Measurements from ENCODE around the gene ATP1A4. TPM values are rescaled to one million over a fixed set of nuclear protein-coding genes. Genes with fewer than 3 reads are reported as not detected.

ATP1A4 gene
- total RNA-seq, 1 experiment from 2014 or later: not detected

GRCh38 chr1:160114085-160114484 lies 37.3 kb upstream of the ATP1A4 start:
- H3K36me3 ChIP-seq (ENCODE audit: control insufficient read depth, insufficient read depth, low read length): no peaks in the 10 kb centered on the region
- no TSS peak for BruUV-seq (replicated peaks)

DNA sequence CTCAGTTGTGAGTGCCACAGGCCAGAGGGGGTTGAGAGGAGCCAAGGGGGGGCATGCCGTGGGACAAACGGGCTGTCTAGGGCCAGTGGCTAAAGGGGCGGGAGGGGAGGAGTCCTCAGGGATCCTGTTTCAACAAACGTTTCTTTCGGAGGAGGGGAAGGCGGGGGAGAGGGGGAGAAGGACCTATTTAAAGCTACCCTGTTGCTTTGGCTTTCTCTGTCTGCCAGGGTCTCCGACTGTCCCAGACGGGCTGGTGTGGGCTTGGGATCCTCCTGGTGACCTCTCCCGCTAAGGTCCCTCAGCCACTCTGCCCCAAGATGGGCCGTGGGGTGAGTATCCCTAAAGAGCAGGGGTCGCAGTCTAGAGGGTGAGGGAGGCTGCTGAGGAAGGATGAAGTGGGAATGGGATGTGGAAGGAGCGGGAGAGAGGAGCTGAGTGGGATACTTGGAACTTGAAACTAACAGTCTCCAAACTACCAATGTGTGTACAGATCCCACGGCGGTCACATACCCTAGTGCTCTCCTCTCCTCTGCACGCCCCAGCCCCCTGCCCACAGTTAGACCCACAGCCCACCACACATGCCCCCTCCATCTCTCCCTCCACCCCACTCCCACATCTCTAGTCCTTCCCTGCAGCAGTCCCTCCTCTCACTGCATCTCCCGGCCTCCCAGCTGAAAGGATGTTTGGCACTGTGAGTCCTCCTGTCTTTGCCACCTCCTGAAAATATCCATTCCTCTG lies 35.7 kb upstream of the ATP1A4 start, which contains the start of gene ATP1A2:
TSS of gene ATP1A2 (plus strand) at position 215 of the 738 bp plus-strand sequence. CDS start at position 318, 103 bp downstream.
- H3K27me3 ChIP-seq (ENCODE audit: control insufficient read depth, insufficient read depth, low read length): no peaks in the 10 kb centered on the region
- CTCF ChIA-PET: interaction anchor here (0.5 to 0.7 kb wide), 2 partner anchors 38 to 137 kb away, joined by 6 read pairs; no protein-coding TSS in a partner anchor

More at GRCh38 chr1:160114085-160114484, 37.3 kb upstream of the ATP1A4 start:
- H3K27ac ChIP-seq (ENCODE audit: low read length): no peak overlapping the region
- ATAC-seq (no peak), DNase-seq (ENCODE audit: low read depth, low spot score) (no peak)
- no peaks in the 10 kb centered on the region for H3K27me3 ChIP-seq (ENCODE audit: control insufficient read depth, insufficient read depth, low read length)
- H3K9me3 ChIP-seq (ENCODE audit: control insufficient read depth, insufficient read depth, low read depth, low read length): no peaks in the 10 kb centered on the region
- H3K4me1 ChIP-seq (ENCODE audit: control insufficient read depth, insufficient read depth, low read length): no peaks in the 10 kb centered on the region; the same call in 1 of the 2 replicates
- ChIA-PET CTCF (interaction anchor here (0.6 kb wide), 1 partner anchor 203 kb away, joined by 6 read pairs; no protein-coding TSS in a partner anchor), POLR2A (no interaction called here)
- intact Hi-C loops (cut with micrococcal nuclease; ENCODE audit: unreplicated experiment) (no loop called here), in situ Hi-C loops (cut with HindIII; ENCODE audit: low pct_unique_long_range_greater_than_20kb, low sequenced_read_pairs) (no loop called here)
- no peak for TF ChIP-seq POLR2AphosphoS5 (IDR thresholded peaks at IDR 0.05; ENCODE audit: low read depth, low read length)
- no peak for TF ChIP-seq TCF7L2 (IDR thresholded peaks at IDR 0.05; ENCODE audit: low read depth, low read length)
- no peak for TF ChIP-seq CTCF (IDR thresholded peaks at IDR 0.05)
- TF ChIP-seq, protein P1, sequence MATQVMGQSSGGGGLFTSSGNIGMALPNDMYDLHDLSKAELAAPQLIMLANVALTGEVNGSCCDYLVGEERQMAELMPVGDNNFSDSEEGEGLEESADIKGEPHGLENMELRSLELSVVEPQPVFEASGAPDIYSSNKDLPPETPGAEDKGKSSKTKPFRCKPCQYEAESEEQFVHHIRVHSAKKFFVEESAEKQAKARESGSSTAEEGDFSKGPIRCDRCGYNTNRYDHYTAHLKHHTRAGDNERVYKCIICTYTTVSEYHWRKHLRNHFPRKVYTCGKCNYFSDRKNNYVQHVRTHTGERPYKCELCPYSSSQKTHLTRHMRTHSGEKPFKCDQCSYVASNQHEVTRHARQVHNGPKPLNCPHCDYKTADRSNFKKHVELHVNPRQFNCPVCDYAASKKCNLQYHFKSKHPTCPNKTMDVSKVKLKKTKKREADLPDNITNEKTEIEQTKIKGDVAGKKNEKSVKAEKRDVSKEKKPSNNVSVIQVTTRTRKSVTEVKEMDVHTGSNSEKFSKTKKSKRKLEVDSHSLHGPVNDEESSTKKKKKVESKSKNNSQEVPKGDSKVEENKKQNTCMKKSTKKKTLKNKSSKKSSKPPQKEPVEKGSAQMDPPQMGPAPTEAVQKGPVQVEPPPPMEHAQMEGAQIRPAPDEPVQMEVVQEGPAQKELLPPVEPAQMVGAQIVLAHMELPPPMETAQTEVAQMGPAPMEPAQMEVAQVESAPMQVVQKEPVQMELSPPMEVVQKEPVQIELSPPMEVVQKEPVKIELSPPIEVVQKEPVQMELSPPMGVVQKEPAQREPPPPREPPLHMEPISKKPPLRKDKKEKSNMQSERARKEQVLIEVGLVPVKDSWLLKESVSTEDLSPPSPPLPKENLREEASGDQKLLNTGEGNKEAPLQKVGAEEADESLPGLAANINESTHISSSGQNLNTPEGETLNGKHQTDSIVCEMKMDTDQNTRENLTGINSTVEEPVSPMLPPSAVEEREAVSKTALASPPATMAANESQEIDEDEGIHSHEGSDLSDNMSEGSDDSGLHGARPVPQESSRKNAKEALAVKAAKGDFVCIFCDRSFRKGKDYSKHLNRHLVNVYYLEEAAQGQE (IDR thresholded peaks at IDR 0.05; ENCODE audit: insufficient read depth in 1 of 2, low read depth in 2 of 2, low read length in 1 of 2): no peak
- TF ChIP-seq SIN3A (IDR thresholded peaks at IDR 0.05; ENCODE audit: borderline replicate concordance, insufficient read depth, low read depth, low read length): no peak
- no peak overlapping the region for H3K4me3 ChIP-seq (ENCODE audit: low read depth in 2 of 2, low read length in 2 of 2)

More for the DNA sequence above, 35.7 kb upstream of the ATP1A4 start, which contains the start of gene ATP1A2:
- Histone ChIP-seq H3K27ac (ENCODE audit: low read length) (no peak within 1 kb of the TSS), H3K36me3 (ENCODE audit: control insufficient read depth, insufficient read depth, low read length) (no peaks in the 10 kb centered on the region), H3K4me3 (ENCODE audit: low read depth in 2 of 2, low read length in 2 of 2) (no peak within 1 kb of the TSS), H3K4me1 (ENCODE audit: control insufficient read depth, insufficient read depth, low read length) (no peaks in the 10 kb centered on the region), H3K9me3 (ENCODE audit: control insufficient read depth, insufficient read depth, low read depth, low read length) (no peaks in the 10 kb centered on the region)
- ATAC-seq (no peak; the same call in 1 of the 2 replicates), DNase-seq (ENCODE audit: low read depth, low spot score) (no peak)
- in situ Hi-C loops (cut with HindIII; ENCODE audit: low pct_unique_long_range_greater_than_20kb, low sequenced_read_pairs): no loop called here
- BruUV-seq (replicated peaks): no TSS peak
- TF ChIP-seq TCF7L2 (IDR thresholded peaks at IDR 0.05; ENCODE audit: low read depth, low read length): no peak
- TF ChIP-seq SIN3A (IDR thresholded peaks at IDR 0.05; ENCODE audit: borderline replicate concordance, insufficient read depth, low read depth, low read length): no peak
- TF ChIP-seq, protein P1 (IDR thresholded peaks at IDR 0.05; ENCODE audit: insufficient read depth in 1 of 2, low read depth in 2 of 2, low read length in 1 of 2): no peak
- no peak for TF ChIP-seq POLR2AphosphoS5 (IDR thresholded peaks at IDR 0.05; ENCODE audit: low read depth, low read length)
- no peak for TF ChIP-seq CTCF (IDR thresholded peaks at IDR 0.05)
- intact Hi-C loops (cut with micrococcal nuclease; ENCODE audit: unreplicated experiment): no loop called here
- POLR2A ChIA-PET: no interaction called here

Measured in Panc1 (cell line).